Measurements from ENCODE around the gene ZNF326. TPM values are rescaled to one million over a fixed set of nuclear protein-coding genes. Genes with fewer than 3 reads are reported as not detected.

Gene ZNF326
- total RNA-seq, 1 experiment from 2014 or later = 39.0 TPM

DNA sequence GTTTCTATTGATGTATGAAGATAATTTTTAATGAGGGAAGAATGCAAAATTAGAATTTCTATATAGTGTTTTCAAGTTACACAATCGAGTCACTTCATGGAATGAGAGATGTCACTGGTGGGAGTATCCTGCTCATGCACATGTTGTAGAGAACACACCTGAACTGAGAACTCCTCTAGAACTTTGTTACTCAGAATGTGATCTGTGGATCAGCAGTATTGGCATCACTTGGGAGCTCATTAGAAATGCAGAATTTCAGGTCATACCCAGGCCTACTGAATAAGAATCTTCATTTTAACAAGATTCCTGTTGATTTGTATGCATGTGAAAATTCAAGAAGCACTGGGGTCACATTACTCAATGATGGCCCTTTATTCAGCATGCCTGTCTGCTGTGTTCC is 28.8 kb downstream of the ZNF326 start:
- H4K91ac ChIP-seq (ENCODE audit: insufficient read length, low read depth, low read length) = no peak overlapping the region
- no peak overlapping the region for H2BK20ac ChIP-seq (ENCODE audit: low read depth, low read length, poor library complexity, severe bottlenecking)
- H3K4me1 ChIP-seq (ENCODE audit: insufficient read depth, low read length) = no peaks in the 10 kb centered on the region
- no peak overlapping the region for H3K4me2 ChIP-seq (ENCODE audit: insufficient read depth, insufficient read length, low read length)
- no peak overlapping the region for H3T11ph ChIP-seq (ENCODE audit: low read length)
- no peak overlapping the region for H3K9ac ChIP-seq (ENCODE audit: extremely low read depth, insufficient read length, low read length)
- H3K27me3 ChIP-seq (ENCODE audit: insufficient read depth, low read length) = no peaks in the 10 kb centered on the region
- no peak overlapping the region for H2AFZ ChIP-seq (ENCODE audit: low read length)
- no peak overlapping the region for H3K23ac ChIP-seq (ENCODE audit: insufficient read length, low read depth, low read length)
- no peak overlapping the region for H2BK120ac ChIP-seq (ENCODE audit: low read depth, low read length, poor library complexity, severe bottlenecking)
- no peak overlapping the region for H4K8ac ChIP-seq (replicated peaks; ENCODE audit: insufficient read length, low read depth, low read length)
- no peaks in the 10 kb centered on the region for H3K9me3 ChIP-seq (ENCODE audit: control insufficient read depth, low read depth, low read length)
- no peak for DNase-seq
- TF ChIP-seq, protein P1, sequence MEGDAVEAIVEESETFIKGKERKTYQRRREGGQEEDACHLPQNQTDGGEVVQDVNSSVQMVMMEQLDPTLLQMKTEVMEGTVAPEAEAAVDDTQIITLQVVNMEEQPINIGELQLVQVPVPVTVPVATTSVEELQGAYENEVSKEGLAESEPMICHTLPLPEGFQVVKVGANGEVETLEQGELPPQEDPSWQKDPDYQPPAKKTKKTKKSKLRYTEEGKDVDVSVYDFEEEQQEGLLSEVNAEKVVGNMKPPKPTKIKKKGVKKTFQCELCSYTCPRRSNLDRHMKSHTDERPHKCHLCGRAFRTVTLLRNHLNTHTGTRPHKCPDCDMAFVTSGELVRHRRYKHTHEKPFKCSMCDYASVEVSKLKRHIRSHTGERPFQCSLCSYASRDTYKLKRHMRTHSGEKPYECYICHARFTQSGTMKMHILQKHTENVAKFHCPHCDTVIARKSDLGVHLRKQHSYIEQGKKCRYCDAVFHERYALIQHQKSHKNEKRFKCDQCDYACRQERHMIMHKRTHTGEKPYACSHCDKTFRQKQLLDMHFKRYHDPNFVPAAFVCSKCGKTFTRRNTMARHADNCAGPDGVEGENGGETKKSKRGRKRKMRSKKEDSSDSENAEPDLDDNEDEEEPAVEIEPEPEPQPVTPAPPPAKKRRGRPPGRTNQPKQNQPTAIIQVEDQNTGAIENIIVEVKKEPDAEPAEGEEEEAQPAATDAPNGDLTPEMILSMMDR (conservative IDR thresholded peaks at IDR 0.05) = no peak
- H2BK5ac ChIP-seq (ENCODE audit: insufficient read length, low read length) = no peak overlapping the region
- no peaks in the 10 kb centered on the region for H3K79me2 ChIP-seq (ENCODE audit: insufficient read depth, low read length)
- Mint-ChIP-seq H3K4me3 (no peak overlapping the region), H3K27me3 (ENCODE audit: low read depth) (no peaks in the 10 kb centered on the region), H3K4me1 (no peaks in the 10 kb centered on the region), H3K27ac (0 out of 7 replicates have a peak overlapping the region, but pooled peaks of 1 of the 3 experiments have one; percentile 0), H3K9me3 (no peaks in the 10 kb centered on the region), H3K36me3 (ENCODE audit: insufficient read depth in 1 of 3, low read depth in 3 of 3) (peaks cover 54 to 94% (median 82%) of the 10 kb centered on the region in 3 experiments; a peak in 6 of 7 replicates)
- no peaks in the 10 kb centered on the region for H3K23me2 ChIP-seq (ENCODE audit: insufficient read length, low read depth, low read length, poor library complexity, severe bottlenecking)
- H2AK5ac ChIP-seq (ENCODE audit: insufficient read length, low read length) = no peak overlapping the region
- H3K18ac ChIP-seq (ENCODE audit: insufficient read length, low read depth, low read length) = no peak overlapping the region
- H3K14ac ChIP-seq (ENCODE audit: insufficient read depth, low read length) = no peak overlapping the region
- no CpG with 5 or more reads among the region's 1 CpG for WGBS (ENCODE audit: extremely low coverage, insufficient read length, low lambda C conversion rate)
- H3K79me1 ChIP-seq (ENCODE audit: insufficient read depth, low read depth, low read length, poor library complexity, severe bottlenecking) = no peaks in the 10 kb centered on the region
- no peak overlapping the region for H3K27ac ChIP-seq (ENCODE audit: insufficient read length, low read depth, low read length)
- H2BK12ac ChIP-seq (ENCODE audit: insufficient read length, low read depth, low read length) = no peak overlapping the region
- no peak overlapping the region for H3K4ac ChIP-seq (ENCODE audit: low read depth, low read length)
- no peaks in the 10 kb centered on the region for H4K20me1 ChIP-seq (ENCODE audit: control insufficient read depth, insufficient read depth, insufficient read length)
- no peak overlapping the region for H2BK15ac ChIP-seq (ENCODE audit: low read depth, low read length)
- no peak overlapping the region for H4K5ac ChIP-seq (ENCODE audit: insufficient read length, low read depth, low read length)
- no peak overlapping the region for H3K56ac ChIP-seq (ENCODE audit: insufficient read length, low read depth, low read length)

Measured in H9 (cell line).